ENCODE measurements around the gene VPS35L. TPM values are rescaled to one million over a fixed set of nuclear protein-coding genes. Genes with fewer than 3 reads are reported as not detected.

The VPS35L gene
- total RNA-seq, 1 donor from 2014 or later: 79.0 TPM

DNA sequence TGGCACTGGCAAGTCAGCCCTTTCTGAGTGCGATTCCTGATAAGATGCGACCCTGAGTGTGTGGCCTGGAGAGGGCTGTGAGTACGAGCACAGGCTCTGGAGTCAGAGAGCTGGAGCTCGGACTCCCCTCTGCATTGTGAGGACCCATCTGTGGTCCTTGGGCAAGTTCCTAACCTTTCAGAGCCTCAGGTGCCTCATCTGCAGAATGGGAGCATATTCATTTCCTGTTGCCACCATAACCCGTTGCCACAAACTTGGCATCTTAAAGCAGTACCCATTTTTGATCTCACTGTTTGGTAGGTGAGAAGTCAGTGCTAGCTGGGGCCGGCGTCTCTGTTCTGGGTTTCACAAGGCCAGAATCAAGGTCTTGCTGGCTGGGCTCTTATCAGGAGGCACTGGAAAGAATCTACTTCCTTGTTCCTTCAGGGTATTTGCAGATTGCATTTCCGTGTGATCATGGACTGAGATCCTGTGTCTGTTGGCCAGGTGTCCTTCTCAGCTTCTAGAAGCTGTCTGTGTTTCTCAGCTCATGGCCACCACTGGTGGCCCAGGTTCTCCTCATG, 142.3 kb downstream of the VPS35L start:
- Mint-ChIP-seq H3K9me3 (ENCODE audit: unreplicated experiment) (no peaks in the 10 kb centered on the region), H3K36me3 (ENCODE audit: unreplicated experiment) (peaks cover 29% of the 10 kb centered on the region), H3K27me3 (ENCODE audit: unreplicated experiment) (no peaks in the 10 kb centered on the region), H3K4me1 (ENCODE audit: unreplicated experiment) (peaks cover 32% of the 10 kb centered on the region), H3K27ac (ENCODE audit: unreplicated experiment) (no peak overlapping the region), H3K4me3 (ENCODE audit: unreplicated experiment) (no peak overlapping the region)
- TF ChIP-seq, protein P1, sequence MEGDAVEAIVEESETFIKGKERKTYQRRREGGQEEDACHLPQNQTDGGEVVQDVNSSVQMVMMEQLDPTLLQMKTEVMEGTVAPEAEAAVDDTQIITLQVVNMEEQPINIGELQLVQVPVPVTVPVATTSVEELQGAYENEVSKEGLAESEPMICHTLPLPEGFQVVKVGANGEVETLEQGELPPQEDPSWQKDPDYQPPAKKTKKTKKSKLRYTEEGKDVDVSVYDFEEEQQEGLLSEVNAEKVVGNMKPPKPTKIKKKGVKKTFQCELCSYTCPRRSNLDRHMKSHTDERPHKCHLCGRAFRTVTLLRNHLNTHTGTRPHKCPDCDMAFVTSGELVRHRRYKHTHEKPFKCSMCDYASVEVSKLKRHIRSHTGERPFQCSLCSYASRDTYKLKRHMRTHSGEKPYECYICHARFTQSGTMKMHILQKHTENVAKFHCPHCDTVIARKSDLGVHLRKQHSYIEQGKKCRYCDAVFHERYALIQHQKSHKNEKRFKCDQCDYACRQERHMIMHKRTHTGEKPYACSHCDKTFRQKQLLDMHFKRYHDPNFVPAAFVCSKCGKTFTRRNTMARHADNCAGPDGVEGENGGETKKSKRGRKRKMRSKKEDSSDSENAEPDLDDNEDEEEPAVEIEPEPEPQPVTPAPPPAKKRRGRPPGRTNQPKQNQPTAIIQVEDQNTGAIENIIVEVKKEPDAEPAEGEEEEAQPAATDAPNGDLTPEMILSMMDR (IDR thresholded peaks at IDR 0.05): no peak
- no peak for DNase-seq (ENCODE audit: extremely low spot score, unreplicated experiment)

DNA sequence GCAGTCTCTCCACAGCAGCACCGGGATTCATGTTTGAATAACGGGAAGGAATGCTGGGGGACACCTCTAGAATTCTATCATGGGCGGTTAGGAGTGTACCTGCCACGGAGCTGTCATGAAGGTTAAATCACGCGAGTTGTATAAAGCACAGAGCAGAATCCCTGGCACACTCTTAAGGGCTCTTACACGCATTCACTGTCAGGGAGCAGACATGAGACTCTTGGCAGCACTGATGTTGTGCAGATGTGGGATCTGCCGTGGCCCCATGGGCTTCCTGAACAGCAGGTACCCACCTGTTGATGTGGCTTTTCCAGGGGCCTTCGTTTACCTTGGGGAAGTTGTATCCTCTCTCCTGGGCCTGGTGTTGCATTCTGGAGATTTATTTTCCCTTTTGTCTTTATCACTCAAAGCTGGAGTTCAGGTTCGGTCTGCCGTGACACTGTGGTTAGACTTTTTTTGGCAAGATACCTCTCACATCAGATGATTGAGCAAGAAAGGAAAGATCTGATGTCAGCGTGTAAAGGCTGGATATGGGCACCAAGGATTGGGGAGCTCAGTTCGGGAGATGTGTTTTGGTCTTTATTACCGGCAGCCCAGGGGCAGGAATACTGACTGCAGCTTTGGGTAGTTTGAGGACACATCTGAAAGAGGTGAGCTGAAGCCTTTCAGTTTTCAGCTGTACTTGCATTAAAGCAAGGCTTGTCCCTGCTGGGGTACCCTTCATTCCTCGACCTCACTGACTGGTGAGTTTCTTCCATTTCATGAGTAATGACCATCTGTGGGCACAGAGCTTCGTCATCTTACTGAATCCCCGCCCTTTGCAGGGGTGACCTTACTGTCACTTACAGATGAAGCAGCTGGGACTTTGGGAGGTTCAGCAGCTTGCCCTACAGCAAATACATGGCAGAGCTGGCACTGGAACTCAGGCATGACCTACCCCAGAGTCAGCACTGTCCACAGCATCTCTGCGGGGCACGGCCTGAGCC, 143.3 kb downstream of the VPS35L start:
- Mint-ChIP-seq H3K4me3 (ENCODE audit: unreplicated experiment) (no peak overlapping the region), H3K9me3 (ENCODE audit: unreplicated experiment) (no peaks in the 10 kb centered on the region), H3K27ac (ENCODE audit: unreplicated experiment) (no peak overlapping the region), H3K4me1 (ENCODE audit: unreplicated experiment) (peaks cover 32% of the 10 kb centered on the region), H3K36me3 (ENCODE audit: unreplicated experiment) (peaks cover 35% of the 10 kb centered on the region), H3K27me3 (ENCODE audit: unreplicated experiment) (no peaks in the 10 kb centered on the region)
- TF ChIP-seq, protein P1 (IDR thresholded peaks at IDR 0.05): no peak
- DNase-seq (ENCODE audit: extremely low spot score, unreplicated experiment): no peak

DNA sequence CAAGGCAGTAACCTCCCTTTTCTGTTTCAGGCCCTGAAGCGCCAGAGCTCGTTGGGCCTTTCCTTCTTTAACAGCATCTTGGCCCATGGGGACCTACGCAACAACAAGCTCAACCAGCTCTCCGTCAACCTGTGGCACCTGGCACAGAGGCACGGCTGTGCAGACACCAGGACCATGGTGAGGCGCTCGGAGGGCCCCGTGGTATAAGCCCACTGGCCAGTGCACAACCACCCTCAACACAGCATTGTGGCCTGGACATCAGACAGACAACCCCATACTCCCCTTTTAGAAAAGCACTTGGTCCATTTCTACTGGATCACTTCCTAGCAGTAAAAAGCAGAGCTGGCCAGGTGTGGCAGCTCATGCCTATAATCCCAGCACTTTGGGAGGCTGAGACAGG, 144.0 kb downstream of the VPS35L start:
- H3K4me1 Mint-ChIP-seq (ENCODE audit: unreplicated experiment): peaks cover 32% of the 10 kb centered on the region
- TF ChIP-seq, protein P1 (IDR thresholded peaks at IDR 0.05): no peak
- DNase-seq (ENCODE audit: extremely low spot score, unreplicated experiment): no peak
- no peak overlapping the region for H3K4me3 Mint-ChIP-seq (ENCODE audit: unreplicated experiment)
- no peaks in the 10 kb centered on the region for H3K9me3 Mint-ChIP-seq (ENCODE audit: unreplicated experiment)
- no peak overlapping the region for H3K27ac Mint-ChIP-seq (ENCODE audit: unreplicated experiment)
- H3K36me3 Mint-ChIP-seq (ENCODE audit: unreplicated experiment): peaks cover 36% of the 10 kb centered on the region
- H3K27me3 Mint-ChIP-seq (ENCODE audit: unreplicated experiment): no peaks in the 10 kb centered on the region

DNA sequence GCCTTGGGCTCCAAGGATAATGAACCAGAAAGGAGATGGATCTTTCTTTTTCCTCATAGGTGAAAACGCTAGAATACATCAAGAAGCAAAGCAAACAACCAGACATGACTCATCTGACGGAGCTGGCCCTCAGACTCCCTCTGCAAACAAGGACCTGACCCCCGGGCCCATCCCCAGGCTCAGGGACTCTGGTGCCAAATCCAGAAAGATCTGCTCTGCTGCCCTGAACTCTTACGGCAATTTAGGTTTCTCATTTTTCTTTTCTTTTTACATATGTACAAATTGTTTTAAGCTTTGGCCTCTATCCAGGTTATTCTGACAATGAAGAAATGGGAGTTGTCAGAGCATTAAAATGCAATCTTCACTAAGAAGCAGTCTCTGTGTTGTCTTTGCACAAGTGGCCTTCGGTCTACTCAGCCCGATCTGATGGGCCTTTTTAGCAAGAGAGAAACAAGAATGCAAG, 144.8 kb downstream of the VPS35L start:
- H3K4me3 Mint-ChIP-seq (ENCODE audit: unreplicated experiment): no peak overlapping the region
- no peak for DNase-seq (ENCODE audit: extremely low spot score, unreplicated experiment)
- peaks cover 39% of the 10 kb centered on the region for H3K36me3 Mint-ChIP-seq (ENCODE audit: unreplicated experiment)
- H3K27ac Mint-ChIP-seq (ENCODE audit: unreplicated experiment): peak overlapping the region; percentile 69
- TF ChIP-seq, protein P1 (IDR thresholded peaks at IDR 0.05): no peak
- no peaks in the 10 kb centered on the region for H3K9me3 Mint-ChIP-seq (ENCODE audit: unreplicated experiment)
- H3K4me1 Mint-ChIP-seq (ENCODE audit: unreplicated experiment): peaks cover 36% of the 10 kb centered on the region
- H3K27me3 Mint-ChIP-seq (ENCODE audit: unreplicated experiment): no peaks in the 10 kb centered on the region

DNA sequence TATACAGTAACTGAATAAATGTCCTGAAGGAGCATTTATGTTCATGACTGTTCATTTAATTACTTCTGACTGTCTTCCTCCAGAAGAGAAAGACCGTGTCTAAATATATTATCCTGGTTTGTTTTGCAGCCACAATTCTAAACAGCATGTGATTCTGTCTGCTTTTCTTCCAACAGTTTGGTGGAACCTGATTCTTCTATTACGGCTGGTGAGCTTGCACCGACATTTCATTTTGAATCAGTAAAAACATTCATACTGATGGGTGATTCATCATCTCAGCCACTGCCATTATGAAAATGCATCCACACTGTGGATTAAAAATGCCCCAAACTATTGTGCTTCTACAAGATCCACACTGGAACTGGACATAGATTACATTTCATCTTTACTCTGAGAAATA, 145.6 kb downstream of the VPS35L start:
- no peak for DNase-seq (ENCODE audit: extremely low spot score, unreplicated experiment)
- H3K36me3 Mint-ChIP-seq (ENCODE audit: unreplicated experiment): peaks cover 42% of the 10 kb centered on the region

More for the DNA sequence above, 145.6 kb downstream of the VPS35L start:
- Mint-ChIP-seq H3K4me3 (ENCODE audit: unreplicated experiment) (no peak overlapping the region), H3K27me3 (ENCODE audit: unreplicated experiment) (no peaks in the 10 kb centered on the region), H3K4me1 (ENCODE audit: unreplicated experiment) (peaks cover 33% of the 10 kb centered on the region), H3K9me3 (ENCODE audit: unreplicated experiment) (no peaks in the 10 kb centered on the region), H3K27ac (ENCODE audit: unreplicated experiment) (peak overlapping the region; percentile 69)
- TF ChIP-seq, protein P1 (IDR thresholded peaks at IDR 0.05): no peak

Data from osteocyte (in vitro differentiated cells).